CD4-positive, alpha-beta memory T cell (primary cell): ENCODE results near the gene DAGLA. TPM values are rescaled to one million over a fixed set of nuclear protein-coding genes. Genes with fewer than 3 reads are reported as not detected.

Source experiments
- CTCF ChIA-PET: fragments of 350-600 bp; sonication (Branson Sonifier 250); formaldehyde crosslinking; loops from one replicate; lab custom pipeline; 2021; ENCODE audit warnings: inconsistent platforms; ENCODE audit not compliant: partially characterized antibody; lab: Charles Lee
- POLR2A ChIA-PET: fragments of 350-600 bp; sonication (Branson Sonifier 250); formaldehyde crosslinking; loops from one replicate; lab custom pipeline; 2021; ENCODE audit not compliant: partially characterized antibody; lab: Charles Lee
- DNase-seq, 5 donors: peaks; one replicate each; pipeline versions ENCODE4 v3.0.0 to v3.0.0-alpha.2; 2020 to 2022; ENCODE audit warnings: mixed read lengths in 1 of 5
- H3K27ac ChIP-seq: one replicate; pipeline ENCODE4 v1.7.0; 2013; ENCODE audit warnings: low read depth, low read length
- H3K27me3 ChIP-seq: 2 replicates; pipeline ENCODE4 v1.7.0; 2013; ENCODE audit warnings: mild to moderate bottlenecking, low read length, moderate library complexity; ENCODE audit not compliant: insufficient read depth
- H3K36me3 ChIP-seq: 2 replicates; pipeline ENCODE4 v1.7.0; 2013; ENCODE audit warnings: mild to moderate bottlenecking, low read length, moderate library complexity; ENCODE audit not compliant: insufficient read depth
- H3K4me1 ChIP-seq: 2 replicates; pipeline ENCODE4 v1.7.0; 2013; ENCODE audit warnings: mild to moderate bottlenecking, low read length, moderate library complexity; ENCODE audit not compliant: insufficient read depth
- H3K4me3 ChIP-seq, 2 donors: one replicate each; pipeline ENCODE4 v1.7.0; 2013; ENCODE audit warnings: low read length in 2 of 2, mild to moderate bottlenecking in 1 of 2
- H3K9me3 ChIP-seq, 2 donors: one replicate each; pipeline ENCODE4 v1.7.0; 2013; ENCODE audit warnings: low read length in 2 of 2, control low read depth in 1 of 2; ENCODE audit not compliant: control insufficient read depth in 1 of 2
- H3K27ac Mint-ChIP-seq, 7 donors: one replicate each; pipeline ENCODE4 v1.8.0; 2020 to 2021; ENCODE audit warnings: mixed read lengths in 7 of 7, mild to moderate bottlenecking in 6 of 7, inconsistent platforms in 3 of 7, moderate library complexity in 3 of 7
- H3K27me3 Mint-ChIP-seq, 2 donors: one replicate each; pipeline ENCODE4 v1.8.0; 2020 to 2021; ENCODE audit warnings: mixed read lengths in 2 of 2
- H3K36me3 Mint-ChIP-seq, 2 donors: one replicate each; pipeline ENCODE4 v1.8.0; 2020 to 2021; ENCODE audit warnings: mixed read lengths in 2 of 2, inconsistent platforms in 1 of 2, mild to moderate bottlenecking in 1 of 2
- H3K4me1 Mint-ChIP-seq, 4 donors: one replicate each; pipeline ENCODE4 v1.8.0; 2020 to 2021; ENCODE audit warnings: mixed read lengths in 4 of 4, mild to moderate bottlenecking in 1 of 4
- H3K4me3 Mint-ChIP-seq, 8 donors: one replicate each; pipeline ENCODE4 v1.8.0; 2020 to 2021; ENCODE audit warnings: mixed read lengths in 8 of 8, mild to moderate bottlenecking in 7 of 8, moderate library complexity in 6 of 8, inconsistent platforms in 3 of 8
- H3K9me3 Mint-ChIP-seq, 8 donors: one replicate each; pipeline ENCODE4 v1.8.0; 2020 to 2021; ENCODE audit warnings: mixed read lengths in 8 of 8, mild to moderate bottlenecking in 5 of 8, inconsistent platforms in 3 of 8, moderate library complexity in 1 of 8
- intact Hi-C: fragments of 100-400 bp; cut with micrococcal nuclease; formaldehyde crosslinking; loops from one replicate; pipeline ENCODE4 v1.15.1; 2023
- polyA plus RNA-seq, 2 donors: library from polyadenylated mRNA; unstranded; fragments of 300-500 nt; fragmentation: Illumina TruSeq; gene quantifications; one replicate each; pipeline ENCODE4 v1.2.3, GENCODE V29; 2021
- total RNA-seq, 2 experiments: library from RNA; stranded (reverse); gene quantifications; one replicate each; pipeline ENCODE4 v1.2.3, GENCODE V29; 2021

The DAGLA gene
- total and polyA plus RNA-seq, 4 experiments from 2014 or later: 0.30 to 0.52 (median 0.44) TPM; not detected in 1

DNA sequence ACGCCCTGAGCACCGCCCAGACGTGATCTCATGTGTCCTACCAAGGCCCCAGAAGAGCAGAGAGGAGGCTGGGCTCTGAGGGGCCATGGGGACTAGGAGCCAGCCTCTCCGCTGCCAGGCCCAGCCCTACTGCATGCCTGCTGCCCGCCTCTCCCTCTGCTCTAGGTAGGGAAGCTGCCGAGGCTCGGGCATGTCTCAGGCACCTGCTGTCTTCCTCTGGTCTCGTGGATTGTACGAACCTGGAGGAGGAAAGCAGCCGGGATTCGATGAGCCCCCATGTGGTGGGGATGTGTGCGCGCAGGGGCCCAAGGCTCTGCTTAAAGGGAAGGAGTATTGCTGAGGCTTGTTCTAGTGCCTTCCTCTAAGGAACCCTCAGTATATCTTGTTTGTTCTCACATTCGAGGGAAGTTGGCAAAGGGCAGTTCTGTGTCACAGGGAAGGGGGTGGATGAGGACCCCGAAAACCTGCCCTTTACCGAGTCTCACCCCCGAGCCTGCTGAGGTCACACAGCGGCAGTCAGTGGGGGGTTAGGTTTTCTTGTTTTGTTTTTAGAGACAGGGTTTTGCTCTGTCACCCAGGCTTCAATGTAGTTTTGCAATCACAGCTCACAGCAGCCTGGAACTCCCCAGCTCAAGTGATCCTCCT is 21.2 kb downstream of the DAGLA start:
- Histone ChIP-seq H3K9me3 (no peaks in the 10 kb centered on the region), H3K4me3 (no peak overlapping the region), H3K27me3 (no peaks in the 10 kb centered on the region), H3K4me1 (peaks cover 19% of the 10 kb centered on the region), H3K36me3 (no peaks in the 10 kb centered on the region), H3K27ac (no peak overlapping the region)
- ChIA-PET CTCF (no interaction called here), POLR2A (no interaction called here)
- DNase-seq: no peak
- intact Hi-C loops: no loop called here
- peaks cover 0 to 2% (median 0%) of the 10 kb centered on the region in 8 donors for H3K9me3 Mint-ChIP-seq
- H3K27me3 Mint-ChIP-seq: no peaks in the 10 kb centered on the region
- H3K4me1 Mint-ChIP-seq: peaks cover 6 to 21% (median 15%) of the 10 kb centered on the region in 4 donors
- H3K27ac Mint-ChIP-seq: peak overlapping the region in 3 of 7 donors; percentile 35 to 68 (median 53)
- H3K36me3 Mint-ChIP-seq: no peaks in the 10 kb centered on the region
- no peak overlapping the region for H3K4me3 Mint-ChIP-seq

DNA sequence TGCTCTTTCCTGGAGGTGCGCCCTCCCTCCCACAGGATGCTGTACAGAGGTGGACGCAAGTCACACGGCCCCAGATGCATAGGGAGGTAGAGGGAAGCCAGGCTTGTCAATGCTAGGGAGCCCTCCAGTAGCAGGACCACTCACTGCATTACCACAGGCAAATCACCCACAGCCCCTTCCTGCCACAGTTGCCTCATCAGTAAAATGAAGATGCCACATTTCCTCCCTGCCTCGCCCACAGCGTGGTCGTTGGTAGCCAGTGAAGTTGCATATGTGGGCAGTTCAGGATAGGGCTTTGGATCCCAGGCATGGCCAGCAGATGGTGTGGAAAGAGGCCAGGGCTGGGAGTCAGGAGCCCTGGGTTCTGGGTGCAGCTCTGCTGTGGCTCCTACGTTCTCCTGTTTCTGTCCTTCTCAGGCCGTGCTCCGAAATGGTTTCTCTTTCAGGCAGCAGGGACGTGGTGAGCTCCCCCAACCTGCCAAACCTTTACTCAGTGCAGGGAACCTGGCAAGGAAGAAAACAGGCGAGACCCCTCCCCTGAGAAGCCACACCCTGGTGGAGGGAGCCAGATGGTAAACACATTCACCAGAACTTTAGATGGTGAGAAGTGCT is 22.6 kb downstream of the DAGLA start:
- H3K9me3 Mint-ChIP-seq: peaks cover 0 to 2% (median 0%) of the 10 kb centered on the region in 8 donors
- no peaks in the 10 kb centered on the region for H3K36me3 Mint-ChIP-seq
- no peaks in the 10 kb centered on the region for H3K27me3 Mint-ChIP-seq
- ChIA-PET POLR2A (no interaction called here), CTCF (interaction anchor here (1.5 kb wide), 1 partner anchor 30 kb away, joined by 7 read pairs; no protein-coding TSS in a partner anchor)
- no peak overlapping the region for H3K27ac ChIP-seq
- no peak overlapping the region for H3K4me3 ChIP-seq
- H3K9me3 ChIP-seq: no peaks in the 10 kb centered on the region
- no peak for DNase-seq
- H3K4me1 Mint-ChIP-seq: peaks cover 6 to 14% (median 11%) of the 10 kb centered on the region in 4 donors
- peak overlapping the region in 1 of 8 donors; percentile 36 for H3K4me3 Mint-ChIP-seq
- H3K4me1 ChIP-seq: peaks cover 9% of the 10 kb centered on the region
- peak overlapping the region in 3 of 7 donors; percentile 3 to 77 (median 69) for H3K27ac Mint-ChIP-seq
- intact Hi-C loops: no loop called here
- no peaks in the 10 kb centered on the region for H3K36me3 ChIP-seq
- no peaks in the 10 kb centered on the region for H3K27me3 ChIP-seq

DNA sequence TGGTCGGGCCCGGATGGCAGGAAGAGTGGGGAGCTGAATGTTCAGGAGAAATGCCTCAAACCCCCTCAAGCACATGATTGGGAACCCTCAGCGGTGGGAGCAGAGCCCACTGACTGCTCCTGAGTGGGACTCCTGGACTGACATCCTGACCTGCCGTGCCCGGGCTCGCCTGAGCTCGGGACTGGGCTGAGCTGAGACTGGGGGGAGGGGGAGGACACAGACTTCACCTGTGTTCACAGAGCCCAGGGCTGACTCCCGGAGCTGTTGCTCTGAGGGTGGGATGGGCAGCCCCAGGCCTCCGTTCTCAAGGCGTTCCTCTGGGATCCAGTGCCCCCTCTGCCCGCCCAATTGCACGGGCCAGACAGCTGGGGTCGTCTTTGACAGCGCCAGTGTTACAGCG is 24.6 kb downstream of the DAGLA start:
- no peak overlapping the region for H3K27ac Mint-ChIP-seq
- CTCF ChIA-PET: no interaction called here
- H3K9me3 Mint-ChIP-seq: peaks cover 0 to 2% (median 0%) of the 10 kb centered on the region in 8 donors

DNA sequence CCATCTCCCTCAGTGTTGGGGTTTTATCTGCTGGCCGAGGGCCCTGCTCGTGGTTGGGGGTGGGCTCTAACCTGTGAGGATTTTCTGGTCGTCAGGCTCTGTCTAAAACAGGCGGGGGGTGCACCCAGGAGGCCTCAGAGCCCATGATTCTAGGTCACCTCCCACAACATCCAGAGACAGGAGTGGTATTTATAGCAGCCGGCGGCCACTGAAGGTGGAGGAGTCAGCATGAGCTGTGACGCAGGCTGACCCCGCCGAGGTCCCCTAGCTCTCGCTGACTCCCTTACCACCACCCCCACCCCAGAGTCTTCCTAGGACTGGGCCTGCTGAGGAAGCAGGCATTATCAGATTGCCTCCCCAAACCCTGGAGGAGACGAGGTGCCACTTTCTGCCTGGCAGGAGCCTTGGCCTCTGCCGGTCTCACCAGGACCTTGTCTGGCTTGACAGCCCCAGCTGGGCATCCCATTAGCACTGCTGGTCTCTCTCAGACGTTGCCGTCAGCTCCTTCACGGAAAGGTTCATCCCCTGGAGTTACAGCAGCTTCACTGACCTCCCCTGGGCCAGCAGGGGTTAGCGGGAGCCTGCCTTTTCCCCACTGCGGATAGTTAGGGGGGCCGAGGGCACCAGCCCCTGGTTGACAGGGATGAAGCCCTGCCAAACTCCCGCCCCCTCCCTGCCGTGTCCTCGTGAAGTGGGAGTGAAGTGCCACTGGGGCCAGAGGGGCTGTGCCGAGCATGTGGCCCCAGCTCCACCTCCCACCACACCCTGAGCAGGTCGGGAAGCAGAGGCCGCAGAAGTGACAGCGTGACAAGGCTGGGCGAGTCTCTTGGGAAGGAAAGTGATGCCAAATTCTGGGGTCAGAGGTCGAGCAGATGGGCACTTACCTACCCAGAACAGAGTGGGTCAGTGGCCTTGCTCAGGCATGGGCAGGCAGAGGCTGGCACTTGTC is 26.5 kb downstream of the DAGLA start:
- intact Hi-C loops: no loop called here
- Histone ChIP-seq H3K36me3 (no peaks in the 10 kb centered on the region), H3K4me1 (no peaks in the 10 kb centered on the region), H3K27ac (no peak overlapping the region), H3K27me3 (no peaks in the 10 kb centered on the region), H3K9me3 (no peaks in the 10 kb centered on the region), H3K4me3 (no peak overlapping the region)
- Mint-ChIP-seq H3K36me3 (no peaks in the 10 kb centered on the region), H3K27ac (peak overlapping the region in 1 of 7 donors; percentile 23), H3K27me3 (no peaks in the 10 kb centered on the region), H3K4me3 (no peak overlapping the region), H3K9me3 (no peaks in the 10 kb centered on the region), H3K4me1 (peaks cover 0 to 4% (median under 1%) of the 10 kb centered on the region in 4 donors)
- ChIA-PET CTCF (interaction anchor here (0.6 to 0.8 kb wide), 2 partner anchors 27 to 445 kb away, joined by 3 read pairs; no protein-coding TSS in a partner anchor), POLR2A (no interaction called here)
- DNase-seq: no peak

More for the DNA sequence above, 24.6 kb downstream of the DAGLA start:
- no peaks in the 10 kb centered on the region for H3K36me3 Mint-ChIP-seq
- H3K36me3 ChIP-seq: no peaks in the 10 kb centered on the region
- no peaks in the 10 kb centered on the region for H3K9me3 ChIP-seq
- H3K27me3 Mint-ChIP-seq: no peaks in the 10 kb centered on the region
- H3K27ac ChIP-seq: no peak overlapping the region
- H3K4me3 Mint-ChIP-seq: no peak overlapping the region
- intact Hi-C loops: no loop called here
- POLR2A ChIA-PET: no interaction called here
- H3K4me1 Mint-ChIP-seq: peaks cover 0 to 5% (median 3%) of the 10 kb centered on the region in 4 donors
- H3K27me3 ChIP-seq: no peaks in the 10 kb centered on the region
- no peak for DNase-seq
- H3K4me3 ChIP-seq: no peak overlapping the region
- H3K4me1 ChIP-seq: no peaks in the 10 kb centered on the region

DNA sequence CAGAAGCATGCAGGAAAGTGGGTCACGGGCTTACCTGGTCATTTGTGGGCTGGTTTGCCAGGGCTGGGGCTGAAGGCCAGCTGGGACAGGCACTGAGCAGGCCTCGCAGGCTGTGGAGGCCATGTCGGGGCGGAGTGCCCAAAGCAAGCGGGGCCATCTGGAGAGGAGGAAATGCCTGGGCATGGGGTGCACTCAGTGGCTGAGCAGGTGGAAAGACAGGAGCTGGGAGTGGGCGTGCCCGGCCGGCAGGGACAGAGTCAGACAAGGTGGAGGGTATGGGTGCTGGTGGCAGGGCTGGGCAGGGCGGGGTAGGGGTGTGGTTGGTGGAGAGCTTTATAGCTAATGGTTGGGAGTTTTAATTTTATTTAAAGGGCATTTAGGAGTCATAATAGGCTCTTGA is 27.4 kb downstream of the DAGLA start:
- Histone ChIP-seq H3K36me3 (no peaks in the 10 kb centered on the region), H3K27ac (no peak overlapping the region), H3K9me3 (no peaks in the 10 kb centered on the region), H3K27me3 (no peaks in the 10 kb centered on the region), H3K4me1 (no peaks in the 10 kb centered on the region), H3K4me3 (no peak overlapping the region)
- Mint-ChIP-seq H3K9me3 (no peaks in the 10 kb centered on the region), H3K4me1 (peaks cover 0 to 3% (median under 1%) of the 10 kb centered on the region in 4 donors), H3K27ac (no peak overlapping the region), H3K27me3 (no peaks in the 10 kb centered on the region), H3K36me3 (no peaks in the 10 kb centered on the region), H3K4me3 (no peak overlapping the region)
- intact Hi-C loops: no loop called here
- no peak for DNase-seq
- ChIA-PET CTCF (interaction anchor here (1.2 kb wide), 1 partner anchor 40 kb away, joined by 4 read pairs; no protein-coding TSS in a partner anchor), POLR2A (no interaction called here)

DNA sequence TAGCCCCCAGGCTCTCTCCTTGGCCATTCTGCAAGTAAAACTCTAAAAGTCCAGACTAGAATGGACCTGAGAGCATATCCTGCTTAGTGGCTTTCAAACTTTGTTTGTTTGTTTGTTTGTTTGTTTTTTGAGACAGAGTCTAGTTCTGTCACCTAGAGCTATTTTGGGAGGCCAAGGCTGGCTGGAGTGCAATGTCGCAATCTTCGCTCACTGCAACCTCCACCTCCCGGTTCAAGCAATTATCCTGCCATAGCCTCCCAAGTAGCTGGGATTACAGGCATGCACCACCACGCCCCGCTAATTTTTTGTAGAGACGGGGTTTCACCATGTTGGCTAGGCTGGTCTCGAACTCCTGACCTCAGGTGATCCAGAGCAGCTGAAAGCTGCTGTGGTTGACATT is 28.9 kb downstream of the DAGLA start:
- CTCF ChIA-PET: no interaction called here
- POLR2A ChIA-PET: no interaction called here
- H3K9me3 Mint-ChIP-seq: no peaks in the 10 kb centered on the region

DNA sequence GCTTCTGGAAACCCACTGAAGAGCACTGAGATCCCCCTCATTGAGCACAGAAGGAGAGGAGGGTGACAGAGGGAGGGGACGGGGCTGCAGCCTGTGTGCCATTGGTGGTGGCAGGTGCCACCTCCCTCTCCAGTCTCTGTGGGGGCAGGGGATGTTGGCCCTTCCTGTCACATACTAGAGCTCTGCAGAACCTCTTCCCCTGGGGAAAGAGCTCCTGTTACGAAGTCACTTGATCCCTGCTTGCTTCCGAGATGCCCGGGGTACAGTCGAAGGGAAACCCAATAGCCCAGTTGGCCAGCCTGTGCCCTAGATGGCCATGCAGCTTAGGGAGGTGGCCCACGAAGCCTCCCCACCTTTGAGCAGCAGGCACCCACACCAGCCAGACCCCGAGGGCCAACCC is 29.4 kb downstream of the DAGLA start:
- CTCF ChIA-PET: no interaction called here
- H3K9me3 Mint-ChIP-seq: no peaks in the 10 kb centered on the region

More for the DNA sequence above, 28.9 kb downstream of the DAGLA start:
- no peaks in the 10 kb centered on the region for H3K9me3 ChIP-seq
- H3K27me3 ChIP-seq: no peaks in the 10 kb centered on the region
- no peak for DNase-seq
- no peaks in the 10 kb centered on the region for H3K4me1 Mint-ChIP-seq
- H3K27ac ChIP-seq: no peak overlapping the region
- no peak overlapping the region for H3K4me3 ChIP-seq
- H3K36me3 ChIP-seq: no peaks in the 10 kb centered on the region
- H3K4me3 Mint-ChIP-seq: no peak overlapping the region
- intact Hi-C loops: no loop called here
- H3K27ac Mint-ChIP-seq: no peak overlapping the region
- no peaks in the 10 kb centered on the region for H3K4me1 ChIP-seq
- no peaks in the 10 kb centered on the region for H3K27me3 Mint-ChIP-seq
- H3K36me3 Mint-ChIP-seq: no peaks in the 10 kb centered on the region

More for the DNA sequence above, 29.4 kb downstream of the DAGLA start:
- no peak overlapping the region for H3K4me3 Mint-ChIP-seq
- Histone ChIP-seq H3K36me3 (no peaks in the 10 kb centered on the region), H3K4me3 (no peak overlapping the region), H3K27me3 (no peaks in the 10 kb centered on the region), H3K4me1 (no peaks in the 10 kb centered on the region), H3K27ac (no peak overlapping the region), H3K9me3 (no peaks in the 10 kb centered on the region)
- intact Hi-C loops: no loop called here
- POLR2A ChIA-PET: no interaction called here
- H3K27me3 Mint-ChIP-seq: no peaks in the 10 kb centered on the region
- H3K36me3 Mint-ChIP-seq: no peaks in the 10 kb centered on the region
- no peak for DNase-seq
- H3K27ac Mint-ChIP-seq: no peak overlapping the region
- H3K4me1 Mint-ChIP-seq: no peaks in the 10 kb centered on the region
